Smooth muscle cell (in vitro differentiated cells): ENCODE measurements around the gene ATG2B. TPM values are rescaled to one million over a fixed set of nuclear protein-coding genes. Genes with fewer than 3 reads are reported as not detected.

ENCODE experiments used
- DNase-seq: peaks from one replicate; lab custom pipeline; 2025; ENCODE audit not compliant: unreplicated experiment; lab: John Stamatoyannopoulos, UW
- H2AFZ ChIP-seq: fragments of 200-600 bp; sonication (generic); 2 replicates; pipeline ENCODE4 v1.6.0; 2016; ENCODE audit warnings: antibody characterized with exemption, low read depth, mild to moderate bottlenecking
- H3F3A ChIP-seq: fragments of 200-600 bp; sonication (generic); 2 replicates; pipeline ENCODE4 v1.6.0; 2017; ENCODE audit warnings: antibody characterized with exemption, low read depth
- H3K27ac ChIP-seq: fragments of 200-600 bp; sonication (generic); 2 replicates; pipeline ENCODE4 v1.5.1; 2016; ENCODE audit warnings: low read depth, mild to moderate bottlenecking
- H3K27me3 ChIP-seq: fragments of 200-600 bp; sonication (generic); 2 replicates; pipeline ENCODE4 v1.6.1; 2016; ENCODE audit warnings: low read depth, mild to moderate bottlenecking
- H3K36me3 ChIP-seq: fragments of 200-600 bp; sonication (generic); 2 replicates; pipeline ENCODE4 v1.5.1; 2016; ENCODE audit warnings: low read depth
- H3K4me1 ChIP-seq: fragments of 200-600 bp; sonication (generic); 2 replicates; pipeline ENCODE4 v1.5.1; 2016; ENCODE audit warnings: low read depth
- H3K4me2 ChIP-seq: fragments of 200-600 bp; sonication (generic); 2 replicates; pipeline ENCODE4 v1.6.0; 2016; ENCODE audit warnings: mild to moderate bottlenecking
- H3K4me3 ChIP-seq: fragments of 200-600 bp; sonication (generic); 2 replicates; pipeline ENCODE4 v1.5.1; 2016; ENCODE audit warnings: mild to moderate bottlenecking
- H3K79me2 ChIP-seq: fragments of 200-600 bp; sonication (generic); 2 replicates; pipeline ENCODE4 v1.6.0; 2016; ENCODE audit warnings: low read depth, mild to moderate bottlenecking
- H3K9ac ChIP-seq: fragments of 200-600 bp; sonication (generic); 2 replicates; pipeline ENCODE4 v1.6.0; 2016; ENCODE audit warnings: low read depth
- H3K9me3 ChIP-seq: fragments of 200-600 bp; sonication (generic); replicated peaks from 2 replicates; pipeline ENCODE4 v1.5.1; 2016; ENCODE audit warnings: low read depth
- H4K20me1 ChIP-seq: fragments of 200-600 bp; sonication (generic); 2 replicates; pipeline ENCODE4 v1.6.0; 2016; ENCODE audit warnings: low read depth
- WGBS: methylation state at CpG from one replicate; pipeline ENCODE4 v1.1.7; 2016; ENCODE audit warnings: low lambda C conversion rate; 5-methylcytosine and 5-hydroxymethylcytosine counted together
- polyA plus RNA-seq: library from polyadenylated mRNA; unstranded; fragments of >200 nt; fragmentation: Nextera tagmentation; extraction: Ambion mirVana; gene quantifications from 2 replicates; pipeline ENCODE4 v1.2.1, GENCODE V29; 2016
- total RNA-seq: library from RNA; depleted of rRNA; stranded (reverse); fragments of >200 nt; gene quantifications from 2 replicates; pipeline ENCODE4 v1.2.3, GENCODE V29; 2014
- TF ChIP-seq, protein P1 (sequence below): fragments of 200-600 bp; sonication (generic); IDR thresholded peaks from 2 replicates; pipeline ENCODE4 v1.5.1; 2017; ENCODE audit warnings: borderline replicate concordance, mild to moderate bottlenecking, antibody characterized with exemption; ENCODE audit not compliant: insufficient read depth, poor library complexity, severe bottlenecking

The ATG2B gene
- total and polyA plus RNA-seq, 2 experiments from 2014 or later, result 1.9 to 21.5 TPM

DNA sequence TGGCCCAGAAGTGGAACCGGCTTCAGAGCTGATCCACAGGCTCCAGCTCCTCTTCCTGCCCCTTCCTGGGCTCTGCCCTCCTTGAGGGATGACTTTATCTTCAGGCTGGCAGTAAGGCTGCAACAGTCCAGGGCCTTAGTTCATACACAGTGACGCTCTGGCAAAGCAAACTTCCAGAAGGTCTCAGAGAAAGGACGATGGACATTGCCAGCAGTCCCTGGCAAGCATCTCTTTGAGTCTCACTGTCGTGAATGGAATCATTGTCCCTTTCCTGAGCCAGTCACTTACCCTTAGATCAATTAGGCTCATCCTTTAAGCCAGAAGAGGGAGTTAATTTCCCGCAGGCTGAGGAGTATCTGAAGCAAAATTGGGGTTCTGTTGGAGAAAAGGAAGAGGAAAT lies 37.4 kb upstream of the ATG2B start:
- TF ChIP-seq, protein P1, sequence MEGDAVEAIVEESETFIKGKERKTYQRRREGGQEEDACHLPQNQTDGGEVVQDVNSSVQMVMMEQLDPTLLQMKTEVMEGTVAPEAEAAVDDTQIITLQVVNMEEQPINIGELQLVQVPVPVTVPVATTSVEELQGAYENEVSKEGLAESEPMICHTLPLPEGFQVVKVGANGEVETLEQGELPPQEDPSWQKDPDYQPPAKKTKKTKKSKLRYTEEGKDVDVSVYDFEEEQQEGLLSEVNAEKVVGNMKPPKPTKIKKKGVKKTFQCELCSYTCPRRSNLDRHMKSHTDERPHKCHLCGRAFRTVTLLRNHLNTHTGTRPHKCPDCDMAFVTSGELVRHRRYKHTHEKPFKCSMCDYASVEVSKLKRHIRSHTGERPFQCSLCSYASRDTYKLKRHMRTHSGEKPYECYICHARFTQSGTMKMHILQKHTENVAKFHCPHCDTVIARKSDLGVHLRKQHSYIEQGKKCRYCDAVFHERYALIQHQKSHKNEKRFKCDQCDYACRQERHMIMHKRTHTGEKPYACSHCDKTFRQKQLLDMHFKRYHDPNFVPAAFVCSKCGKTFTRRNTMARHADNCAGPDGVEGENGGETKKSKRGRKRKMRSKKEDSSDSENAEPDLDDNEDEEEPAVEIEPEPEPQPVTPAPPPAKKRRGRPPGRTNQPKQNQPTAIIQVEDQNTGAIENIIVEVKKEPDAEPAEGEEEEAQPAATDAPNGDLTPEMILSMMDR, result no peak
- Histone ChIP-seq H3K4me2 (no peak overlapping the region), H2AFZ (no peak overlapping the region), H3F3A (no peaks in the 10 kb centered on the region), H3K4me1 (no peaks in the 10 kb centered on the region), H3K27ac (no peak overlapping the region), H3K4me3 (no peak overlapping the region), H3K27me3 (no peaks in the 10 kb centered on the region), H4K20me1 (no peaks in the 10 kb centered on the region), H3K79me2 (no peaks in the 10 kb centered on the region), H3K9me3 (no peaks in the 10 kb centered on the region), H3K9ac (no peak overlapping the region), H3K36me3 (no peaks in the 10 kb centered on the region)
- WGBS, result 90% methylated on average over 5 of the region's 5 CpGs
- DNase-seq, result no peak

DNA sequence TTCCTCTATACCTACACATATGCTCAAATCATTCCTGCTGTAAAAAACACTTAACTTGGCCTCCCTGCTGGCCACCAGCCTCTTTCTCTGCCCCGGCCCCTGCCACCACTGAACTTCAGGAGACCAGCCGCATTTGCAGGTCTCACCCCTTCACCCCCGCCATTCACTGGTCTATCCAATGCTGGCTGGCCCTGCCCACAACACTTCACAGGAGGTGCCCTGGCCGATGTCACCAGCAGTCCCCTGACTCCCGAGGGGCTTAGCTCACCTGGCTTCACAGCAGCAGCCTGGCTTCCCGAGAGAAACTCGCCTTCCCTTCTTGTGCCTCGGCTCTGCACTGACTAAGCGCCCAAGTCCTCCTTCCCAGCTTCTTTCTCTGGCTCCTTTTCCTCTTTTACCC lies 36.3 kb upstream of the ATG2B start:
- WGBS, result 93% methylated on average over 9 of the region's 9 CpGs
- no peaks in the 10 kb centered on the region for H4K20me1 ChIP-seq
- no peaks in the 10 kb centered on the region for H3F3A ChIP-seq
- no peak overlapping the region for H3K9ac ChIP-seq
- TF ChIP-seq, protein P1, result no peak
- H3K27ac ChIP-seq, result no peak overlapping the region
- H3K79me2 ChIP-seq, result no peaks in the 10 kb centered on the region
- H3K4me1 ChIP-seq, result no peaks in the 10 kb centered on the region
- no peak for DNase-seq
- no peaks in the 10 kb centered on the region for H3K27me3 ChIP-seq
- H3K4me3 ChIP-seq, result no peak overlapping the region
- H3K36me3 ChIP-seq, result no peaks in the 10 kb centered on the region
- H3K4me2 ChIP-seq, result no peak overlapping the region
- H3K9me3 ChIP-seq, result no peaks in the 10 kb centered on the region
- H2AFZ ChIP-seq, result no peak overlapping the region

DNA sequence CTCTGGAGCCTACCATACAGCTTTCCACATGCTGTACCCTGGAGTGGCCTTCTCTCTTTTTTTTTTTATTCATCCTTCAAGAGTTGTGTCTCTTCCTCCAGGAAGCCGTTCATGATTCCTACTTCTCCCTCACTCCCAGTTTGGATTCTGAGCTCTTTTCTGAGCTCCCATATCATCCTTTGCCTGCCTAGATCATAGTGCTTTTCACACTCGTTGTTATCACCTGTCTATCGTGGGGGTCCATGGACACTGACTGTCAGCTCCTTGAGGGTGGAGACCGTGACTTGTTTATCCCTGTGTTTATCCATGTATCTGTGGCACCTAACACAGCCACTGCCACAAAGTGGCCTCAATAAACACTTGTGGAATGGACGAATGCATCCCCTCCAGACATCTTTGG lies 35.8 kb upstream of the ATG2B start:
- Histone ChIP-seq H3K27me3 (no peaks in the 10 kb centered on the region), H3F3A (no peaks in the 10 kb centered on the region), H3K4me1 (no peaks in the 10 kb centered on the region), H3K79me2 (no peaks in the 10 kb centered on the region), H3K9me3 (no peaks in the 10 kb centered on the region), H3K9ac (no peak overlapping the region), H3K4me2 (no peak overlapping the region), H3K27ac (no peak overlapping the region), H4K20me1 (no peaks in the 10 kb centered on the region), H3K36me3 (no peaks in the 10 kb centered on the region), H3K4me3 (no peak overlapping the region), H2AFZ (no peak overlapping the region)
- 96% methylated on average over 5 of the region's 5 CpGs for WGBS
- no peak for DNase-seq
- TF ChIP-seq, protein P1, result no peak

DNA sequence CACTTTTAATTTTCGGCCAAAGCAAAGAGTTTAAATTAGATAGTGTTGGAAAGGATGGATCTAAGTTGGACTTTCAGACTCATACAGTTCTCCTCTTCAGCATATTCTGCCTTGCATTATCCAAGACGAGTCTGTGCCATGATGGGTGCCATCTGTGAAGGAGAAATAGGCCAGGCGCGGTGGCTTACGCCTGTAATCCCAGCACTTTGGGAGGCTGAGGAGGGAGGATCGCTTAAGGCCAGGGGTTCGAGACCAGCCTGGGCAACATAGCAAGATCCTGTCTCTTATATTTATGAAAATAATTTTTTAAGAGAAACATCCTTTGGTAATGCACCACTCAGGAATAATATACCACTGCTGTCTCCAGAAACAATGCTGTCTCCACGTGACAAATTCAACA lies 35.3 kb upstream of the ATG2B start:
- WGBS, result 95% methylated on average over 8 of the region's 8 CpGs
- H3K4me2 ChIP-seq, result no peak overlapping the region
- TF ChIP-seq, protein P1, result no peak

More for the DNA sequence above, 35.3 kb upstream of the ATG2B start:
- H3K79me2 ChIP-seq, result no peaks in the 10 kb centered on the region
- H4K20me1 ChIP-seq, result no peaks in the 10 kb centered on the region
- no peak for DNase-seq
- no peak overlapping the region for H3K4me3 ChIP-seq
- H3K27me3 ChIP-seq, result no peaks in the 10 kb centered on the region
- no peak overlapping the region for H3K9ac ChIP-seq
- no peak overlapping the region for H3K27ac ChIP-seq
- no peaks in the 10 kb centered on the region for H3K4me1 ChIP-seq
- H3K36me3 ChIP-seq, result no peaks in the 10 kb centered on the region
- no peaks in the 10 kb centered on the region for H3F3A ChIP-seq
- no peak overlapping the region for H2AFZ ChIP-seq
- no peaks in the 10 kb centered on the region for H3K9me3 ChIP-seq
